PFSK-1 (cell line): ENCODE results near the gene GMCL2.

ENCODE experiments used
- POLR2AphosphoS5 ChIP-seq: IDR thresholded peaks from 2 replicates; pipeline ENCODE4 v1.6.1; 2012; ENCODE audit warnings: low read depth, mild to moderate bottlenecking, control low read depth, low read length, moderate library complexity
- REST ChIP-seq, 2 experiments: IDR thresholded peaks; 2 replicates each; pipeline versions ENCODE4 v1.6.1 to v1.8.0; 2011 to 2012; ENCODE audit warnings: low read depth in 2 of 2, low read length in 2 of 2, control low read depth in 1 of 2, inconsistent platforms in 1 of 2, mild to moderate bottlenecking in 1 of 2, moderate library complexity in 1 of 2; ENCODE audit not compliant: insufficient read depth in 1 of 2
- SIN3A ChIP-seq: IDR thresholded peaks from 2 replicates; pipeline ENCODE4 v1.6.1; 2012; ENCODE audit warnings: mild to moderate bottlenecking, low read length, moderate library complexity, borderline replicate concordance; ENCODE audit not compliant: insufficient read depth
- TAF1 ChIP-seq: IDR thresholded peaks from 2 replicates; pipeline ENCODE4 v1.6.1; 2012; ENCODE audit warnings: low read length, control low read depth, borderline replicate concordance; ENCODE audit not compliant: insufficient read depth

GRCh38 chr5:178224403-178224802 lies 37.2 kb upstream of the GMCL2 start:
- TF ChIP-seq REST (IDR thresholded peaks at IDR 0.05; ENCODE audit: insufficient read depth in 1 of 2, low read depth in 2 of 2, low read length in 2 of 2) (no peak), SIN3A (no peak), POLR2AphosphoS5 (no peak), TAF1 (no peak)
